Activated T-cell treated with anti-CD3 and anti-CD28 coated beads, Interleukin-2, amount 50 U/mL, for 4 hours (primary cell): Measurements from ENCODE around the gene WWC2. TPM values are rescaled to one million over a fixed set of nuclear protein-coding genes. Genes with fewer than 3 reads are reported as not detected.
A peak's percentile ranks its signal among the peaks of the same experiment; 100 is the strongest.

Source experiments
- ATAC-seq, 2 donors: fragments of 200-7000 bp; cut with Tn5 transposase; one replicate each; pipeline ENCODE4 v1.10.0; 2021
- DNase-seq: peaks from one replicate; pipeline ENCODE4 v3.0.0-alpha.2; 2020
- H3K27me3 Mint-ChIP-seq: one replicate; pipeline ENCODE4 v1.8.0; 2021; ENCODE audit warnings: low read depth, mixed read lengths
- H3K36me3 Mint-ChIP-seq: one replicate; pipeline ENCODE4 v1.8.0; 2022; ENCODE audit warnings: mixed read lengths; ENCODE audit not compliant: insufficient read depth
- H3K4me1 Mint-ChIP-seq: one replicate; pipeline ENCODE4 v1.8.0; 2021; ENCODE audit warnings: low read depth, mixed read lengths
- H3K4me3 Mint-ChIP-seq: one replicate; pipeline ENCODE4 v1.8.0; 2021; ENCODE audit warnings: mild to moderate bottlenecking, moderate library complexity, mixed read lengths
- H3K9me3 Mint-ChIP-seq: one replicate; pipeline ENCODE4 v1.8.0; 2021; ENCODE audit warnings: mixed read lengths
- total RNA-seq, 3 donors: library from RNA; stranded (reverse); gene quantifications; one replicate each; pipeline ENCODE4 v1.2.1, GENCODE V29; 2021

The WWC2 gene
- total RNA-seq, 3 donors from 2014 or later, result 5.6 to 7.8 (median 6.9) TPM

- H3K9me3 Mint-ChIP-seq, result no peaks in the 10 kb centered on the region
- ATAC-seq, result no peak
- no peaks in the 10 kb centered on the region for H3K4me1 Mint-ChIP-seq
- H3K27me3 Mint-ChIP-seq, result no peaks in the 10 kb centered on the region
- H3K36me3 Mint-ChIP-seq, result no peaks in the 10 kb centered on the region
- no peak overlapping the region for H3K4me3 Mint-ChIP-seq
- DNase-seq, result no peak
Measured at GRCh38 chr4:183244506-183244905, 145.4 kb downstream of the WWC2 start.

DNA sequence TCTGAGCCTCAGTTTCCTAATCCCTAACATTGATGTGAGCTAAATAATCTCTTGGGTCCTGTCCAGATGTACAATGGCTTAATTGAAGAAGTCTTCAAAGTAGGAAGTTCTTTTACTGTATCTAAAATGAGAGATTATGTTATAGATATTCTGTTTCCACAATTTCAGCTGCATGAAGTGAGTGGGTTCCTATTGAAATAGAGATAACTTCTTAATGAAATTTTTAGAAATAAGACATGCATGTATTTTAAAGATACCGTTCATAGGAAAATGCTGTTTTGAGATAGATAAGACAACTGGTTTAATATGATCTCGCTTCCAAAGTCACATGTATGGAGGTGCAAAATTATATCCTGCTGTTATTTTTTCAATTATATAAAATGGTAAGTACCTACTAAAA is 149.1 kb downstream of the WWC2 start:
- H3K9me3 Mint-ChIP-seq, result no peaks in the 10 kb centered on the region
- no peak overlapping the region for H3K4me3 Mint-ChIP-seq
- H3K4me1 Mint-ChIP-seq, result no peaks in the 10 kb centered on the region
- ATAC-seq (no peak), DNase-seq (no peak)
- no peaks in the 10 kb centered on the region for H3K27me3 Mint-ChIP-seq
- no peaks in the 10 kb centered on the region for H3K36me3 Mint-ChIP-seq

DNA sequence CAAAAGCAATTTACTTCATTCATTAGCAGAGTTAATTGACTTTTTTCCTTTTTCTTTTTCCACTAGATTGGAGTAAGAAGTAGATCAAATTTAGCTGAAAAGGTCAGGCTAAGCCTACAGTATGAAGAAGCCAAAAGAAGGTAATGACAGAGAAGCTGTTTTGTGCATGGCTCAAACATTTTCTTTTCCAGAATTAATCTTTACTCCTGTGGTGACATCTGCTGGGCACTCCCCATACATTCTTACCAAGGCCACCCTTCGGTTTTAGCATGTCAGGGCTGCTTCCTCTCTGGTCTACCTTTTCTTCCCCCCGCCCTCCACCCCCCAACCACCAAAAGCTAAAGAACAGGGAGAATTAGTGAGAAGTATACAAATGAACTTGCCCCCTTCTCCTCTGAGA is 150.8 kb downstream of the WWC2 start:
- no peaks in the 10 kb centered on the region for H3K36me3 Mint-ChIP-seq
- ATAC-seq (no peak), DNase-seq (no peak)
- H3K9me3 Mint-ChIP-seq, result no peaks in the 10 kb centered on the region
- no peak overlapping the region for H3K4me3 Mint-ChIP-seq
- no peaks in the 10 kb centered on the region for H3K27me3 Mint-ChIP-seq
- no peaks in the 10 kb centered on the region for H3K4me1 Mint-ChIP-seq

GRCh38 chr4:183250831-183251230 is 151.8 kb downstream of the WWC2 start:
- Mint-ChIP-seq H3K4me3 (no peak overlapping the region), H3K27me3 (no peaks in the 10 kb centered on the region), H3K4me1 (no peaks in the 10 kb centered on the region), H3K9me3 (no peaks in the 10 kb centered on the region), H3K36me3 (no peaks in the 10 kb centered on the region)
- DNase-seq, result no peak
- ATAC-seq, result no peak

GRCh38 chr4:183252959-183253358 is 153.9 kb downstream of the WWC2 start:
- Mint-ChIP-seq H3K27me3 (no peaks in the 10 kb centered on the region), H3K4me1 (no peaks in the 10 kb centered on the region), H3K36me3 (no peaks in the 10 kb centered on the region), H3K4me3 (no peak overlapping the region), H3K9me3 (no peaks in the 10 kb centered on the region)
- ATAC-seq, result no peak
- no peak for DNase-seq

- H3K36me3 Mint-ChIP-seq, result no peaks in the 10 kb centered on the region
- H3K4me1 Mint-ChIP-seq, result no peaks in the 10 kb centered on the region
- H3K27me3 Mint-ChIP-seq, result no peaks in the 10 kb centered on the region
- no peak for ATAC-seq
- no peak overlapping the region for H3K4me3 Mint-ChIP-seq
- no peak for DNase-seq
- no peaks in the 10 kb centered on the region for H3K9me3 Mint-ChIP-seq
Measured at GRCh38 chr4:183253451-183253850, 154.4 kb downstream of the WWC2 start.

GRCh38 chr4:183254162-183254561 is 155.1 kb downstream of the WWC2 start:
- Mint-ChIP-seq H3K9me3 (no peaks in the 10 kb centered on the region), H3K36me3 (no peaks in the 10 kb centered on the region), H3K4me1 (no peaks in the 10 kb centered on the region), H3K27me3 (no peaks in the 10 kb centered on the region), H3K4me3 (no peak overlapping the region)
- DNase-seq, result no peak
- no peak for ATAC-seq

DNA sequence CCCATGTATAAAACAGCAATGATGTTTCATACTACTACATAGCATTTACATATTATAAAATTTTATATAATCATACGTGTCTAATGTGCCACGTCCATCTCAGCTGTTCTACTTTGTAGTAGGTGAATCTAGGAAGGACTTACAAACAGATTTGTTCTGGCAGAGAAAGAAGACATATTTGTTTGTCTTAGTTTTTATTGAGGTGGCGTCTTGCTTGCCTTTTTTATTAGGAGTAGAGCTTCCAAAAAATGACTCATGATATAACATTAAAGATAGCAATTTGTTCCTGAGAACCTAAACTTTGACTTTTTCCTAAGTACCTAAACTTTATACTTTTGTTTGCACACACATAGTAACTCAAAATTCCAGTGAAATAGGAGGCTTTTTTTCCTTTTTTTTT is 156.4 kb downstream of the WWC2 start:
- ATAC-seq, result no peak
- Mint-ChIP-seq H3K36me3 (no peaks in the 10 kb centered on the region), H3K4me3 (no peak overlapping the region), H3K4me1 (no peaks in the 10 kb centered on the region), H3K27me3 (no peaks in the 10 kb centered on the region), H3K9me3 (no peaks in the 10 kb centered on the region)
- no peak for DNase-seq

DNA sequence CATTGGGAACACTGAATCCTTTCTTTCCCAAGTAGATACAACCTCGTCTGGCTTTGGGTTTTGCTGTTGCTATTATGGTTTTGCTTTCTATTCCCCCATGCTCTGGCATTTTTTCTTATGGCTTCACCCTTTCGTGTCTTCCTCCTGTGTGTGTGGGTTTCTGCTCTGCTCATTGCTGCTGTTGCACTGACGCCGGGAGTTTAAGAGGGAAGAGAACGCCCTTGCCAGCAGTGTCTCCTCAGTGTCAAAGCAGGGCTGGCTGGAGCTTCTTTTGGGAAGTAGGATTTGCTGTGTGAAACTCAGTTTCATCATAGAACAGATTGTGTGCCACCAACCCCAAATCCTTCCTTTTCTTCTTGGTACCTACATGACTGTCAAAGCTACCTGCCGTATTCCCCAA is 157.3 kb downstream of the WWC2 start:
- ATAC-seq, result no peak
- H3K36me3 Mint-ChIP-seq, result no peaks in the 10 kb centered on the region
- no peaks in the 10 kb centered on the region for H3K9me3 Mint-ChIP-seq
- H3K27me3 Mint-ChIP-seq, result peaks cover 2% of the 10 kb centered on the region
- DNase-seq, result no peak
- H3K4me1 Mint-ChIP-seq, result no peaks in the 10 kb centered on the region
- no peak overlapping the region for H3K4me3 Mint-ChIP-seq

DNA sequence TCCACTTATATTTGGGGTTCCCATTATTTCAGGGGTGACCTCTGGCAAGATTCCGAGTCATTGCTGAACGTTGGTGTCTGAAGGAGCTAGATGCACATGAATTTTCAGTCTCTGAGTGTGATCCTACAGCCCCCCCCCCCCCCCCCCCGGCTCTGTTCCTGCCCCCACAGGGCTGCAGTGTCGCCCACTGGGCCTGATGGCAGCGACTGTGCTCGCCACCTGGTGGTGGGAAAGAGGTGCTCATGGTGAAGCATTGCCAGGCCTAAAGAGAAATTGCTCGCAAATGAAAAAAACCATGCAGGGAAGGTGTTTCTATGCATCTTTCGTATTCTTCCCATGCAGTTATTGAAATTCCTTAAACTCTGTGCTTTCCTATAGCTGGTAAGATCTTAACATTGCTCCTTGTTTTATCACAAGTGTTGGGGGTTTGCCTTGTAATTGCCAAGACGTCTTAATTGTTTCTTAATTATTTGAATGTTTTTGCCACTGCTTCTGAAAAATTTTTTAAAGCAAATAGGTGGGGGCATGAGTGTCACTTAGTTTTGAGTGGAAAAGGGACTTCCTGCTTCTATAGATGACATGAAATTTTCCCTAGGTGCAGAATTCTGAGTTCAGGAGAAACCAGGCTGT is 157.8 kb downstream of the WWC2 start:
- Mint-ChIP-seq H3K9me3 (no peaks in the 10 kb centered on the region), H3K4me1 (no peaks in the 10 kb centered on the region), H3K27me3 (peaks cover 2% of the 10 kb centered on the region), H3K36me3 (no peaks in the 10 kb centered on the region), H3K4me3 (no peak overlapping the region)
- ATAC-seq, result peak in 1 of 2 donors; percentile 78
- DNase-seq, result peak; percentile 13

- Mint-ChIP-seq H3K4me3 (no peak overlapping the region), H3K36me3 (no peaks in the 10 kb centered on the region), H3K9me3 (no peaks in the 10 kb centered on the region), H3K27me3 (peaks cover 2% of the 10 kb centered on the region), H3K4me1 (peaks cover 6% of the 10 kb centered on the region)
- ATAC-seq, result no peak
- DNase-seq, result no peak
Measured at GRCh38 chr4:183257808-183258207, 158.8 kb downstream of the WWC2 start.

GRCh38 chr4:183260491-183261151 is 161.6 kb downstream of the WWC2 start:
- no peaks in the 10 kb centered on the region for H3K9me3 Mint-ChIP-seq
- no peaks in the 10 kb centered on the region for H3K36me3 Mint-ChIP-seq
- ATAC-seq (no peak), DNase-seq (no peak)
- H3K4me3 Mint-ChIP-seq, result no peak overlapping the region
- H3K4me1 Mint-ChIP-seq, result peaks cover 6% of the 10 kb centered on the region
- H3K27me3 Mint-ChIP-seq, result peaks cover 2% of the 10 kb centered on the region

DNA sequence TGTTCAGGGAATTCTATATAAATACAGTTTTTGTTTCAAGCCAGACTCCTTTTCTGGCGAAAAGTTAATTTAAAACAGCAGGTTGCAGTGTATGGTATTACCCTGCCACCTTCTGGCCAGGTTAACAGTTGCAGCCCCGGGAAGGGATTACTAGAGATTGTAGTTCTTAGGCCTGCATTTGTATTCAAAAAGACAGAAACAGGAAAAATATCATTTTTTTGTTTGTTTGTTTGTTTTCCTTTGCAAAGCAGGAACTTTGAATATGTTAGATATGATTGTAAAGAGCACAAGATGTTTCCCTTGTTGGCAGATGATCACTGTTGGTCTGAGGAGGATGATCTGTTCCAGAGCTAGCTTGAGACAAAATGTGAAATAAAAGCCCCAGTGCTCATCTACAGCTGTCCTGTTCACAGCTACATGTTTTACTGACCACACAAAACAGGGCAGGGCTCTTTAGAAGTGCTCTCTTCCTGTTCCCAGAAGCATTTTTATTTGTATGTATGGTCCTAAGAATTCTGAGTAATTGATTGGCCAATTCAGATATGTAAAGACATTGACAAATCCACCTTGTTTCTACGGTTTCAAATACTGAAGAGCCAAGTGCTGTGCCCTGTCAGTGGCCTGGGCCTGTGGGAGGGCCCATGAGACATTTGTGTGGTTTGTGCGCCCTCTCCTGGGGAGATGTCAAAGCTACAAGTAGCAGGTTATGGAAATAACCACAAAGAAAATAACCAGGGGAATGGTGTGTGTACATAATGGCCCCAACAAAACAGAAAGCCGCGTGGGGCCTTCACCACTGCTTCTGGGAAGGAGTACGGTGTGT is 163.1 kb downstream of the WWC2 start:
- ATAC-seq (peak; percentile 86 to 90), DNase-seq (peak; percentile 62)
- no peaks in the 10 kb centered on the region for H3K9me3 Mint-ChIP-seq
- H3K27me3 Mint-ChIP-seq, result peaks cover 2% of the 10 kb centered on the region
- no peak overlapping the region for H3K4me3 Mint-ChIP-seq
- H3K36me3 Mint-ChIP-seq, result no peaks in the 10 kb centered on the region
- H3K4me1 Mint-ChIP-seq, result peaks cover 6% of the 10 kb centered on the region

DNA sequence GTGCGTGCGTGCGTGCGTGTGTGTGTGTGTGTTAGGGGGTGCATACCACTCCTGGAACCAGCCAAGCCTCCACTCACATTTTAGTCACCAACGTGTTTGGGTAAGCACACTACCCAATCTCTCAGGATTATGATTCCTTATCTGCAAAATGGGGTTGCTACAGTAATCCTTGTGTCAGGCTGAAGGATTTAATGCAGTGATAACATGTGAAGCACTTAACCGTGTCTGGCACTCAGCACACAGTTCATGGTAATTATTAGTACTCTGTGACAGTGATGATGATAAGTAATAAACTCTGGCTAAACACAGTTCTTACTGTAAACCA is 163.7 kb downstream of the WWC2 start:
- Mint-ChIP-seq H3K4me3 (no peak overlapping the region), H3K36me3 (no peaks in the 10 kb centered on the region), H3K4me1 (peaks cover 6% of the 10 kb centered on the region), H3K27me3 (peaks cover 2% of the 10 kb centered on the region), H3K9me3 (no peaks in the 10 kb centered on the region)
- DNase-seq (no peak), ATAC-seq (no peak)
